Stomach (tissue), 4 donors: Measurements from ENCODE around the gene KLF13.

ENCODE experiments used
- EP300 ChIP-seq: sonication (generic); formaldehyde crosslinking; IDR thresholded peaks from one replicate; pipeline ENCODE4 v1.6.1; 2017; ENCODE audit warnings: antibody characterized with exemption
- POLR2A ChIP-seq, 4 donors: fragments of 450-650 bp; IDR thresholded peaks; one replicate each; pipeline ENCODE4 v1.6.1; 2016; ENCODE audit warnings: antibody characterized with exemption in 4 of 4, control low read depth in 2 of 4, mild to moderate bottlenecking in 1 of 4, moderate library complexity in 1 of 4
- TF ChIP-seq, protein P1 (sequence below), 7 experiments: fragments of 450-650 bp in 4 of 7; fragments of 200-600 bp in 3 of 7; sonication (generic) in 3 of 7; IDR thresholded peaks; one replicate each; pipeline ENCODE4 v1.5.1; 2016 to 2019; ENCODE audit warnings: antibody characterized with exemption in 7 of 7, control low read depth in 2 of 7, mild to moderate bottlenecking in 1 of 7

DNA sequence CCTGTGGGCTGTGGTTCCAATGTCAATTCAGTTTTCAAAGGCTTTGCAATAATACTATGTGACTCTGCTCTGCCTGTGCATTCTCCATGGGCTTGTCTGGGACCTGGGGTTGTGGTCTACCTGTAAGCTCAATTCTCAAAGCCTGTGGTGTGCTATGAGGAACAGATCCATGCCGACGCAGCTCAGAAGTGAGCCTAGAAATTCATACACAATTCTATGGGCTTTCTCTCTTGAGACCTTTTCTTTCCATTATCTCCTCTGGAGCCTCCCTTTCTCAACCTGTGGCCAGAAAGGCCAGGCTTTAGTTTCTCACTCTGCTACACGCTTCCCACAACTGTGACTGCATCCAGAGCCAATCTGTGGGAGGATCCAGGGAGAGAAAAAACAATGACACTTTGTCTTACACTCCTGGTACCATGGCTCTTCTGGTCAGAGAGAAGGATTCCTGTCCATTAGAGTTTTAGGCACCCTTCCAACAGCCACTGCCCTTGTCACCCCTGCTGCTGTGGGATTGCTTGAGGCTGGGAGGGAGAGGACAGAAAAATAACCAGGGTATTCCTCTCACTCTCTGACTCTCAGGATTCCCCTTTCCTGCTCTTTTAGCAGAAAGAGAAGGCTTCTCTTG, 34.1 kb upstream of the KLF13 start:
- no peak for TF ChIP-seq EP300
- TF ChIP-seq, protein P1, sequence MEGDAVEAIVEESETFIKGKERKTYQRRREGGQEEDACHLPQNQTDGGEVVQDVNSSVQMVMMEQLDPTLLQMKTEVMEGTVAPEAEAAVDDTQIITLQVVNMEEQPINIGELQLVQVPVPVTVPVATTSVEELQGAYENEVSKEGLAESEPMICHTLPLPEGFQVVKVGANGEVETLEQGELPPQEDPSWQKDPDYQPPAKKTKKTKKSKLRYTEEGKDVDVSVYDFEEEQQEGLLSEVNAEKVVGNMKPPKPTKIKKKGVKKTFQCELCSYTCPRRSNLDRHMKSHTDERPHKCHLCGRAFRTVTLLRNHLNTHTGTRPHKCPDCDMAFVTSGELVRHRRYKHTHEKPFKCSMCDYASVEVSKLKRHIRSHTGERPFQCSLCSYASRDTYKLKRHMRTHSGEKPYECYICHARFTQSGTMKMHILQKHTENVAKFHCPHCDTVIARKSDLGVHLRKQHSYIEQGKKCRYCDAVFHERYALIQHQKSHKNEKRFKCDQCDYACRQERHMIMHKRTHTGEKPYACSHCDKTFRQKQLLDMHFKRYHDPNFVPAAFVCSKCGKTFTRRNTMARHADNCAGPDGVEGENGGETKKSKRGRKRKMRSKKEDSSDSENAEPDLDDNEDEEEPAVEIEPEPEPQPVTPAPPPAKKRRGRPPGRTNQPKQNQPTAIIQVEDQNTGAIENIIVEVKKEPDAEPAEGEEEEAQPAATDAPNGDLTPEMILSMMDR (IDR thresholded peaks at IDR 0.05): no peak
- TF ChIP-seq POLR2A (IDR thresholded peaks at IDR 0.05): no peak
